Fibroblast of mammary gland (primary cell): ENCODE data around the gene GANC.

Source experiments
- DNase-seq: peaks from one replicate; pipeline ENCODE4 v3.0.0-alpha.2; 2010; ENCODE audit warnings: low read depth
- H3K4me3 ChIP-seq: 2 replicates; pipeline ENCODE4 v1.5.1; 2011; ENCODE audit warnings: low read depth, mild to moderate bottlenecking, low read length, moderate library complexity; ENCODE audit not compliant: control insufficient read depth
- CTCF ChIP-seq: conservative IDR thresholded peaks from 2 replicates; pipeline ENCODE4 v1.5.1; 2011; ENCODE audit warnings: low read depth, low read length, inconsistent platforms; ENCODE audit not compliant: control insufficient read depth, insufficient read depth

GANC gene

GRCh38 chr15:42363487-42363886, 90.5 kb downstream of the GANC start:
- DNase-seq: no peak
- no peak for TF ChIP-seq CTCF
- H3K4me3 ChIP-seq: no peak overlapping the region

GRCh38 chr15:42363942-42364341, 90.9 kb downstream of the GANC start:
- TF ChIP-seq CTCF: no peak
- DNase-seq: no peak
- H3K4me3 ChIP-seq: no peak overlapping the region

- TF ChIP-seq CTCF: no peak
- H3K4me3 ChIP-seq: no peak overlapping the region
- peak; percentile 18 for DNase-seq
Measured at GRCh38 chr15:42364529-42364928, 91.5 kb downstream of the GANC start.

GRCh38 chr15:42365921-42366550, 93.0 kb downstream of the GANC start:
- TF ChIP-seq CTCF: no peak
- H3K4me3 ChIP-seq: no peak overlapping the region
- DNase-seq: no peak

GRCh38 chr15:42367041-42367440, 94.0 kb downstream of the GANC start:
- H3K4me3 ChIP-seq: no peak overlapping the region
- peak; percentile 19 for DNase-seq
- no peak for TF ChIP-seq CTCF

GRCh38 chr15:42368096-42368495, 95.1 kb downstream of the GANC start:
- no peak overlapping the region for H3K4me3 ChIP-seq
- no peak for TF ChIP-seq CTCF
- DNase-seq: peak; percentile 40

- H3K4me3 ChIP-seq: no peak overlapping the region
- peak; percentile 29 for TF ChIP-seq CTCF
- DNase-seq: peak; percentile 57
Measured at GRCh38 chr15:42371096-42371495, 98.1 kb downstream of the GANC start.
